HCT116 (cell line): ENCODE results near the gene VWA3B. TPM values are rescaled to one million over a fixed set of nuclear protein-coding genes. Genes with fewer than 3 reads are reported as not detected.

Source experiments
- ATAC-seq: fragments of 200-7000 bp; cut with Tn5 transposase; 2 replicates; pipeline ENCODE4 v1.9.1; 2020; ENCODE audit warnings: mild to moderate bottlenecking, moderate library complexity
- BruUV-seq: library from RNA; stranded (reverse); fragments of 400-500 nt; replicated peaks from 2 replicates; lab custom pipeline; 2021; lab: Mats Ljungman, UMichigan
- CTCF ChIA-PET: fragments of 300-600 bp; sonication (Branson Sonifier 250); formaldehyde crosslinking; loops from one replicate; lab custom pipeline; 2021; ENCODE audit warnings: antibody characterized with exemption; lab: Charles Lee
- POLR2A ChIA-PET: fragments of 300-600, 350-600 bp; sonication (Branson Sonifier 250); formaldehyde crosslinking; loops from one replicate; lab custom pipeline; 2021; ENCODE audit warnings: antibody characterized with exemption; lab: Charles Lee
- RAD21 ChIA-PET, 2 experiments: fragments of 300-600 bp; sonication (Branson Sonifier 250); formaldehyde crosslinking; loops; one replicate each; lab custom pipeline; 2023; ENCODE audit warnings: low total read pairs in 2 of 2; ENCODE audit not compliant: uncharacterized antibody in 2 of 2, unreplicated experiment in 2 of 2, low non-redundant PET in 1 of 2; lab: Charles Lee
- DNase-seq: peaks from one replicate; pipeline ENCODE4 v3.0.0-alpha.2; 2010; ENCODE audit warnings: low read depth, low spot score
- H2AFZ ChIP-seq: fragments of 200-600 bp; shearing (Covaris generic), sonication (generic); 2 replicates; pipeline ENCODE4 v1.6.1; 2017; ENCODE audit warnings: low read depth, mixed run types, mixed read lengths, antibody characterized with exemption, low read length; ENCODE audit not compliant: poor library complexity, severe bottlenecking
- H3K27ac ChIP-seq: 2 replicates; pipeline ENCODE4 v1.5.1; 2012; ENCODE audit warnings: low read depth, low read length
- H3K27me3 ChIP-seq: fragments of 200-600 bp; sonication (generic); 2 replicates; pipeline ENCODE4 v1.6.1; 2016; ENCODE audit warnings: mixed run types, low read length, mixed read lengths; ENCODE audit not compliant: insufficient read depth
- H3K36me3 ChIP-seq, 2 experiments: fragments of 200-500 bp in 1 of 2; fragments of 200-600 bp in 1 of 2; sonication (Bioruptor generic) in 1 of 2; sonication (generic) in 1 of 2; 2 replicates each; pipeline versions ENCODE4 v1.5.1 to v1.6.1; 2014 to 2016; ENCODE audit warnings: low read length in 2 of 2, inconsistent platforms in 1 of 2, mixed read lengths in 1 of 2, mixed run types in 1 of 2; ENCODE audit not compliant: insufficient read depth in 2 of 2, control insufficient read depth in 1 of 2
- H3K4me1 ChIP-seq, 2 experiments: fragments of 200-600 bp in 1 of 2; sonication (generic) in 1 of 2; 2 replicates each; pipeline versions ENCODE4 v1.5.1 to v1.6.1; 2012 to 2017; ENCODE audit warnings: low read length in 2 of 2, inconsistent platforms in 1 of 2, mild to moderate bottlenecking in 1 of 2, mixed read lengths in 1 of 2, mixed run types in 1 of 2, moderate library complexity in 1 of 2; ENCODE audit not compliant: insufficient read depth in 2 of 2, control insufficient read depth in 1 of 2
- H3K4me2 ChIP-seq: fragments of 200-600 bp; sonication (generic); 2 replicates; pipeline ENCODE4 v1.6.1; 2017; ENCODE audit warnings: mixed run types, low read length, mixed read lengths
- H3K4me3 ChIP-seq, 2 experiments: fragments of 200-600 bp in 1 of 2; sonication (generic) in 1 of 2; replicated peaks in 1 of 2; 2 replicates each; pipeline ENCODE4 v1.5.1; 2011 to 2016; ENCODE audit warnings: low read length in 2 of 2, control low read depth in 1 of 2, low read depth in 1 of 2, mild to moderate bottlenecking in 1 of 2, mixed read lengths in 1 of 2, mixed run types in 1 of 2
- H3K79me2 ChIP-seq: fragments of 200-600 bp; sonication (generic); 2 replicates; pipeline ENCODE4 v1.6.1; 2017; ENCODE audit warnings: mild to moderate bottlenecking, mixed run types, low read length, moderate library complexity, mixed read lengths; ENCODE audit not compliant: insufficient read depth
- H3K9ac ChIP-seq: fragments of 200-600 bp; sonication (generic); 2 replicates; pipeline ENCODE4 v1.6.1; 2016; ENCODE audit warnings: low read length, mixed read lengths
- H3K9me2 ChIP-seq: fragments of 200-600 bp; sonication (generic), shearing (Covaris generic); 2 replicates; pipeline ENCODE4 v1.6.1; 2017; ENCODE audit warnings: mixed run types, mild to moderate bottlenecking, moderate library complexity; ENCODE audit not compliant: insufficient read depth
- H3K9me3 ChIP-seq, 2 experiments: fragments of 200-500 bp in 1 of 2; fragments of 200-600 bp in 1 of 2; sonication (Bioruptor generic) in 1 of 2; sonication (generic) in 1 of 2; 2 replicates each; pipeline ENCODE4 v1.6.1; 2014 to 2017; ENCODE audit warnings: low read length in 2 of 2, mixed read lengths in 2 of 2, inconsistent platforms in 1 of 2, low read depth in 1 of 2, mild to moderate bottlenecking in 1 of 2, mixed run types in 1 of 2, moderate library complexity in 1 of 2; ENCODE audit not compliant: control insufficient read depth in 1 of 2, insufficient read depth in 1 of 2
- H4K20me1 ChIP-seq: fragments of 200-600 bp; sonication (generic), shearing (Covaris generic); 2 replicates; pipeline ENCODE4 v1.6.1; 2017; ENCODE audit warnings: mixed run types, mild to moderate bottlenecking, moderate library complexity; ENCODE audit not compliant: insufficient read depth
- ATF3 ChIP-seq: IDR thresholded peaks from 2 replicates; pipeline ENCODE4 v1.6.1; 2012
- CBX3 ChIP-seq: IDR thresholded peaks from 2 replicates; pipeline ENCODE4 v1.6.1; 2012; ENCODE audit warnings: low read depth
- CEBPB ChIP-seq: IDR thresholded peaks from 2 replicates; pipeline ENCODE4 v1.6.1; 2012; ENCODE audit warnings: low read depth
- EGR1 ChIP-seq: IDR thresholded peaks from 2 replicates; pipeline ENCODE4 v1.6.1; 2012; ENCODE audit warnings: low read depth
- ELF1 ChIP-seq: IDR thresholded peaks from 2 replicates; pipeline ENCODE4 v1.6.1; 2012; ENCODE audit warnings: low read depth, borderline replicate concordance
- EZH2 ChIP-seq: fragments of 200-600 bp; sonication (generic); IDR thresholded peaks from 2 replicates; pipeline ENCODE4 v1.6.1; 2017; ENCODE audit warnings: antibody characterized with exemption, mixed run types
- EZH2phosphoT487 ChIP-seq: fragments of 200-600 bp; IDR thresholded peaks from 2 replicates; pipeline ENCODE4 v1.6.1; 2018; ENCODE audit warnings: antibody characterized with exemption, borderline replicate concordance
- FOSL1 ChIP-seq: IDR thresholded peaks from 2 replicates; pipeline ENCODE4 v1.6.1; 2012; ENCODE audit warnings: low read depth
- JUND ChIP-seq: IDR thresholded peaks from 2 replicates; pipeline ENCODE4 v1.6.1; 2012
- POLR2A ChIP-seq: IDR thresholded peaks from 2 replicates; pipeline ENCODE4 v1.7.0; 2011; ENCODE audit warnings: borderline replicate concordance; ENCODE audit not compliant: insufficient read depth, insufficient read length; ENCODE audit errors: extremely low read depth
- RAD21 ChIP-seq: IDR thresholded peaks from 2 replicates; pipeline ENCODE4 v1.6.1; 2012; ENCODE audit warnings: low read depth, mild to moderate bottlenecking
- REST ChIP-seq: IDR thresholded peaks from 2 replicates; pipeline ENCODE4 v1.6.1; 2012; ENCODE audit warnings: low read depth
- SP1 ChIP-seq: IDR thresholded peaks from 2 replicates; pipeline ENCODE4 v1.6.1; 2012; ENCODE audit warnings: low read depth
- SRF ChIP-seq: IDR thresholded peaks from 2 replicates; pipeline ENCODE4 v1.6.1; 2012; ENCODE audit warnings: low read depth
- YY1 ChIP-seq: IDR thresholded peaks from 2 replicates; pipeline ENCODE4 v1.6.1; 2011; ENCODE audit warnings: low read length, low read depth, moderate library complexity, mild to moderate bottlenecking; ENCODE audit not compliant: insufficient replicate concordance; ENCODE audit errors: extremely low read depth
- ZFX ChIP-seq: fragments of 450-650 bp; IDR thresholded peaks from 2 replicates; pipeline ENCODE4 v1.6.1; 2017
- ZNF274 ChIP-seq: fragments of 200-500 bp; sonication (Bioruptor generic); IDR thresholded peaks from 2 replicates; pipeline ENCODE4 v1.6.1; 2014; ENCODE audit warnings: mild to moderate bottlenecking, low read depth, low read length, inconsistent platforms
- intact Hi-C: fragments of 100-400 bp; cut with micrococcal nuclease; formaldehyde crosslinking; loops from 2 replicates; pipeline ENCODE4 v1.10.0; 2022
- total RNA-seq: library from RNA; stranded (reverse); gene quantifications from one replicate; pipeline ENCODE4 v1.2.1, GENCODE V29; 2021; ENCODE audit not compliant: unreplicated experiment

VWA3B gene
- total RNA-seq, 1 experiment from 2014 or later = 0.47 TPM

GRCh38 chr2:98127229-98127989 lies 40.4 kb downstream of the VWA3B start:
- Histone ChIP-seq H3K27me3 (peaks cover 3% of the 10 kb centered on the region; the same call in 1 of the 2 replicates), H2AFZ (no peak overlapping the region), H3K79me2 (no peaks in the 10 kb centered on the region), H3K27ac (no peak overlapping the region), H3K9me2 (no peaks in the 10 kb centered on the region), H3K4me1 (no peaks in the 10 kb centered on the region), H3K9me3 (no peaks in the 10 kb centered on the region), H3K9ac (no peak overlapping the region), H3K36me3 (no peaks in the 10 kb centered on the region), H3K4me2 (no peak overlapping the region), H4K20me1 (no peaks in the 10 kb centered on the region), H3K4me3 (no peak overlapping the region)
- intact Hi-C loops = no loop called here
- BruUV-seq = no TSS peak
- DNase-seq (no peak), ATAC-seq (no peak)
- POLR2A ChIA-PET = no interaction called here
- no peak for TF ChIP-seq ZFX
- TF ChIP-seq SP1 = no peak
- no peak for TF ChIP-seq JUND
- TF ChIP-seq EGR1 = no peak
- TF ChIP-seq ELF1 = no peak
- no peak for TF ChIP-seq EZH2phosphoT487
- TF ChIP-seq CEBPB = no peak
- no peak for TF ChIP-seq CBX3
- CTCF ChIA-PET = no interaction called here
- RAD21 ChIA-PET = no interaction called here

GRCh38 chr2:98128556-98129109 lies 41.7 kb downstream of the VWA3B start:
- CTCF ChIA-PET = no interaction called here
- no peak overlapping the region for H2AFZ ChIP-seq
- no peaks in the 10 kb centered on the region for H3K36me3 ChIP-seq
- H3K79me2 ChIP-seq = no peaks in the 10 kb centered on the region
- H3K27ac ChIP-seq = no peak overlapping the region
- no peak overlapping the region for H3K4me3 ChIP-seq
- no peak overlapping the region for H3K4me2 ChIP-seq
- no TSS peak for BruUV-seq
- POLR2A ChIA-PET = no interaction called here
- intact Hi-C loops = no loop called here
- H3K27me3 ChIP-seq = peaks cover 3% of the 10 kb centered on the region; the same call in 1 of the 2 replicates
- no peaks in the 10 kb centered on the region for H3K9me2 ChIP-seq
- no peaks in the 10 kb centered on the region for H3K9me3 ChIP-seq
- no peak overlapping the region for H3K9ac ChIP-seq
- no peak for DNase-seq
- H4K20me1 ChIP-seq = no peaks in the 10 kb centered on the region
- H3K4me1 ChIP-seq = no peaks in the 10 kb centered on the region
- no peak for ATAC-seq
- RAD21 ChIA-PET = no interaction called here
- no peak for TF ChIP-seq ZFX
- no peak for TF ChIP-seq ZNF274
- no peak for TF ChIP-seq SRF
- TF ChIP-seq YY1 = no peak
- TF ChIP-seq ATF3 = no peak
- TF ChIP-seq FOSL1 = no peak
- TF ChIP-seq CBX3 = no peak
- TF ChIP-seq EZH2 = no peak
- no peak for TF ChIP-seq POLR2A
- TF ChIP-seq RAD21 = no peak
- no peak for TF ChIP-seq EGR1
- TF ChIP-seq CEBPB = no peak
- TF ChIP-seq REST = no peak
